GM23338 (cell line): ENCODE data around the gene CTNND2. TPM values are rescaled to one million over a fixed set of nuclear protein-coding genes. Genes with fewer than 3 reads are reported as not detected.

Experiments used
- ATAC-seq: fragments of 200-7000 bp; cut with Tn5 transposase; 3 replicates; pipeline ENCODE4 v1.9.1; 2020
- DNase-seq: peaks from one replicate; pipeline ENCODE4 v3.0.0-alpha.2; 2015; ENCODE audit warnings: low spot score
- H2AFZ ChIP-seq: fragments of 200-600 bp; sonication (generic); 2 replicates; pipeline ENCODE4 v1.8.0; 2016; ENCODE audit warnings: antibody characterized with exemption, mild to moderate bottlenecking, moderate library complexity
- H3F3A ChIP-seq: fragments of 200-600 bp; sonication (generic); replicated peaks from 2 replicates; pipeline ENCODE4 v1.8.0; 2017; ENCODE audit warnings: antibody characterized with exemption, mixed run types, low read depth
- H3K27ac ChIP-seq: fragments of 200-600 bp; sonication (generic); 2 replicates; pipeline ENCODE4 v1.6.1; 2016; ENCODE audit warnings: low read depth
- H3K27me3 ChIP-seq: fragments of 200-600 bp; sonication (generic); 2 replicates; pipeline ENCODE4 v1.8.0; 2016; ENCODE audit warnings: mild to moderate bottlenecking, mixed run types, moderate library complexity; ENCODE audit not compliant: insufficient read depth
- H3K36me3 ChIP-seq: fragments of 200-600 bp; sonication (generic); 2 replicates; pipeline ENCODE4 v1.8.0; 2016; ENCODE audit warnings: mild to moderate bottlenecking; ENCODE audit not compliant: insufficient read depth
- H3K4me1 ChIP-seq: fragments of 200-600 bp; sonication (generic); 2 replicates; pipeline ENCODE4 v1.8.0; 2016; ENCODE audit warnings: mild to moderate bottlenecking, moderate library complexity; ENCODE audit not compliant: insufficient read depth
- H3K4me2 ChIP-seq: fragments of 200-600 bp; sonication (generic); 2 replicates; pipeline ENCODE4 v1.7.1; 2017; ENCODE audit warnings: mixed run types
- H3K4me3 ChIP-seq: fragments of 200-600 bp; sonication (generic); 2 replicates; pipeline ENCODE4 v1.6.1; 2016; ENCODE audit warnings: mixed run types
- H3K79me2 ChIP-seq: fragments of 200-600 bp; sonication (generic); replicated peaks from 2 replicates; pipeline ENCODE4 v1.8.0; 2017; ENCODE audit warnings: mild to moderate bottlenecking; ENCODE audit not compliant: insufficient read depth
- H3K9me2 ChIP-seq: fragments of 200-600 bp; sonication (generic); 2 replicates; pipeline ENCODE4 v1.8.0; 2017; ENCODE audit not compliant: insufficient read depth
- H4K20me1 ChIP-seq: fragments of 200-600 bp; sonication (generic); replicated peaks from 2 replicates; pipeline ENCODE4 v1.8.0; 2017; ENCODE audit warnings: mild to moderate bottlenecking; ENCODE audit not compliant: insufficient read depth
- H3K27ac Mint-ChIP-seq: 2 replicates; pipeline ENCODE4 v1.8.0; 2020; ENCODE audit warnings: inconsistent platforms, mild to moderate bottlenecking, moderate library complexity, mixed read lengths
- H3K27me3 Mint-ChIP-seq: 3 replicates; pipeline ENCODE4 v1.8.0; 2022; ENCODE audit warnings: low read depth, mild to moderate bottlenecking, moderate library complexity, mixed read lengths, inconsistent platforms; ENCODE audit not compliant: insufficient read depth, poor library complexity
- H3K36me3 Mint-ChIP-seq: 3 replicates; pipeline ENCODE4 v1.8.0; 2021; ENCODE audit warnings: low read depth, mild to moderate bottlenecking, inconsistent platforms, moderate library complexity, mixed read lengths
- H3K4me1 Mint-ChIP-seq: 3 replicates; pipeline ENCODE4 v1.8.0; 2020; ENCODE audit warnings: mild to moderate bottlenecking, inconsistent platforms, mixed read lengths
- H3K4me3 Mint-ChIP-seq: 3 replicates; pipeline ENCODE4 v1.8.0; 2021; ENCODE audit warnings: moderate library complexity, mild to moderate bottlenecking, inconsistent platforms, mixed read lengths
- H3K9me3 Mint-ChIP-seq: 3 replicates; pipeline ENCODE4 v1.8.0; 2020; ENCODE audit warnings: moderate library complexity, mild to moderate bottlenecking, inconsistent platforms, mixed read lengths
- CREB1 ChIP-seq: fragments of 250-450 bp; sonication (Bioruptor Pico); IDR thresholded peaks from 2 replicates; pipeline ENCODE4 v1.5.0; 2020; ENCODE audit warnings: low read depth, mild to moderate bottlenecking, moderate library complexity
- EZH2phosphoT487 ChIP-seq: fragments of 200-600 bp; sonication (generic); IDR thresholded peaks from one replicate; pipeline ENCODE4 v1.8.1; 2018; ENCODE audit warnings: antibody characterized with exemption; ENCODE audit not compliant: unreplicated experiment
- ZNF114 ChIP-seq: fragments of 250-450 bp; sonication (Bioruptor Pico); IDR thresholded peaks from 2 replicates; pipeline ENCODE4 v1.5.0; 2020; ENCODE audit warnings: mild to moderate bottlenecking, moderate library complexity
- polyA plus RNA-seq: library from polyadenylated mRNA; unstranded; fragments of >200 nt; fragmentation: Nextera tagmentation; extraction: Ambion mirVana; gene quantifications from 2 replicates; pipeline ENCODE4 v1.2.1, GENCODE V29; 2016
- total RNA-seq: library from RNA; depleted of rRNA; stranded (reverse); fragments of >200 nt; shearing (Covaris generic); gene quantifications from 2 replicates; pipeline ENCODE4 v1.2.3, GENCODE V29; 2014
- TF ChIP-seq, protein P1 (sequence below): fragments of 250-450 bp; sonication (Bioruptor Pico); IDR thresholded peaks from 2 replicates; pipeline ENCODE4 v1.5.0; 2020; ENCODE audit warnings: mild to moderate bottlenecking, moderate library complexity
- TF ChIP-seq, protein P2 (sequence below), 2 experiments: fragments of 200-600 bp in 1 of 2; sonication (generic) in 1 of 2; conservative IDR thresholded peaks; 2 replicates each; pipeline versions ENCODE4 v1.5.1 to v1.6.1; 2016 to 2017; ENCODE audit warnings: antibody characterized with exemption in 2 of 2, low read depth in 2 of 2, mild to moderate bottlenecking in 2 of 2, moderate library complexity in 1 of 2

Gene CTNND2
- total and polyA plus RNA-seq, 2 experiments from 2014 or later, result 5.1 to 7.0 TPM

DNA sequence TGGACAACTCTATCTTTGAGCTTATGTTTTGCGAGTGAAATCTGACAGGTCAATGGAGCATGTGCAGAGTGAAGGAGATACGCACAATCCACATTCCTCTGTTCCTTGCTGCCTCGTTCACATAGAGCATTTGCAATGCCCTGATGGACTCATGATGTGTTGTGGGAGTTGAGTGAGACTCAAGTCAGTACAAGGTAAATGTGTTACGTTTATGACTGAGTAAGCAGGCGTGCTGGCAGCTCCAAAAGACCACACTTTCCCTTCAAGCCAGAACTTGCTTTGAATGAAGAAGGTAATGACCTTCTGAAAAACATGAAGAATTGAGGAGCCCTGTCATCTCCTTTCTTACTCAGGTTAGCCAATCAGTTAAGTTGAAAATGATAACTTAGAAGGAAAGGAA is 477.8 kb downstream of the CTNND2 start:
- Mint-ChIP-seq H3K27me3 (no peaks in the 10 kb centered on the region), H3K36me3 (no peaks in the 10 kb centered on the region), H3K4me1 (no peaks in the 10 kb centered on the region), H3K27ac (no peak overlapping the region), H3K4me3 (no peak overlapping the region), H3K9me3 (no peaks in the 10 kb centered on the region)
- no peaks in the 10 kb centered on the region for H4K20me1 ChIP-seq
- DNase-seq (no peak), ATAC-seq (no peak)
- H3K27ac ChIP-seq, result no peak overlapping the region
- no peaks in the 10 kb centered on the region for H3F3A ChIP-seq
- no peak overlapping the region for H2AFZ ChIP-seq
- H3K4me2 ChIP-seq, result no peak overlapping the region
- TF ChIP-seq, protein P1, sequence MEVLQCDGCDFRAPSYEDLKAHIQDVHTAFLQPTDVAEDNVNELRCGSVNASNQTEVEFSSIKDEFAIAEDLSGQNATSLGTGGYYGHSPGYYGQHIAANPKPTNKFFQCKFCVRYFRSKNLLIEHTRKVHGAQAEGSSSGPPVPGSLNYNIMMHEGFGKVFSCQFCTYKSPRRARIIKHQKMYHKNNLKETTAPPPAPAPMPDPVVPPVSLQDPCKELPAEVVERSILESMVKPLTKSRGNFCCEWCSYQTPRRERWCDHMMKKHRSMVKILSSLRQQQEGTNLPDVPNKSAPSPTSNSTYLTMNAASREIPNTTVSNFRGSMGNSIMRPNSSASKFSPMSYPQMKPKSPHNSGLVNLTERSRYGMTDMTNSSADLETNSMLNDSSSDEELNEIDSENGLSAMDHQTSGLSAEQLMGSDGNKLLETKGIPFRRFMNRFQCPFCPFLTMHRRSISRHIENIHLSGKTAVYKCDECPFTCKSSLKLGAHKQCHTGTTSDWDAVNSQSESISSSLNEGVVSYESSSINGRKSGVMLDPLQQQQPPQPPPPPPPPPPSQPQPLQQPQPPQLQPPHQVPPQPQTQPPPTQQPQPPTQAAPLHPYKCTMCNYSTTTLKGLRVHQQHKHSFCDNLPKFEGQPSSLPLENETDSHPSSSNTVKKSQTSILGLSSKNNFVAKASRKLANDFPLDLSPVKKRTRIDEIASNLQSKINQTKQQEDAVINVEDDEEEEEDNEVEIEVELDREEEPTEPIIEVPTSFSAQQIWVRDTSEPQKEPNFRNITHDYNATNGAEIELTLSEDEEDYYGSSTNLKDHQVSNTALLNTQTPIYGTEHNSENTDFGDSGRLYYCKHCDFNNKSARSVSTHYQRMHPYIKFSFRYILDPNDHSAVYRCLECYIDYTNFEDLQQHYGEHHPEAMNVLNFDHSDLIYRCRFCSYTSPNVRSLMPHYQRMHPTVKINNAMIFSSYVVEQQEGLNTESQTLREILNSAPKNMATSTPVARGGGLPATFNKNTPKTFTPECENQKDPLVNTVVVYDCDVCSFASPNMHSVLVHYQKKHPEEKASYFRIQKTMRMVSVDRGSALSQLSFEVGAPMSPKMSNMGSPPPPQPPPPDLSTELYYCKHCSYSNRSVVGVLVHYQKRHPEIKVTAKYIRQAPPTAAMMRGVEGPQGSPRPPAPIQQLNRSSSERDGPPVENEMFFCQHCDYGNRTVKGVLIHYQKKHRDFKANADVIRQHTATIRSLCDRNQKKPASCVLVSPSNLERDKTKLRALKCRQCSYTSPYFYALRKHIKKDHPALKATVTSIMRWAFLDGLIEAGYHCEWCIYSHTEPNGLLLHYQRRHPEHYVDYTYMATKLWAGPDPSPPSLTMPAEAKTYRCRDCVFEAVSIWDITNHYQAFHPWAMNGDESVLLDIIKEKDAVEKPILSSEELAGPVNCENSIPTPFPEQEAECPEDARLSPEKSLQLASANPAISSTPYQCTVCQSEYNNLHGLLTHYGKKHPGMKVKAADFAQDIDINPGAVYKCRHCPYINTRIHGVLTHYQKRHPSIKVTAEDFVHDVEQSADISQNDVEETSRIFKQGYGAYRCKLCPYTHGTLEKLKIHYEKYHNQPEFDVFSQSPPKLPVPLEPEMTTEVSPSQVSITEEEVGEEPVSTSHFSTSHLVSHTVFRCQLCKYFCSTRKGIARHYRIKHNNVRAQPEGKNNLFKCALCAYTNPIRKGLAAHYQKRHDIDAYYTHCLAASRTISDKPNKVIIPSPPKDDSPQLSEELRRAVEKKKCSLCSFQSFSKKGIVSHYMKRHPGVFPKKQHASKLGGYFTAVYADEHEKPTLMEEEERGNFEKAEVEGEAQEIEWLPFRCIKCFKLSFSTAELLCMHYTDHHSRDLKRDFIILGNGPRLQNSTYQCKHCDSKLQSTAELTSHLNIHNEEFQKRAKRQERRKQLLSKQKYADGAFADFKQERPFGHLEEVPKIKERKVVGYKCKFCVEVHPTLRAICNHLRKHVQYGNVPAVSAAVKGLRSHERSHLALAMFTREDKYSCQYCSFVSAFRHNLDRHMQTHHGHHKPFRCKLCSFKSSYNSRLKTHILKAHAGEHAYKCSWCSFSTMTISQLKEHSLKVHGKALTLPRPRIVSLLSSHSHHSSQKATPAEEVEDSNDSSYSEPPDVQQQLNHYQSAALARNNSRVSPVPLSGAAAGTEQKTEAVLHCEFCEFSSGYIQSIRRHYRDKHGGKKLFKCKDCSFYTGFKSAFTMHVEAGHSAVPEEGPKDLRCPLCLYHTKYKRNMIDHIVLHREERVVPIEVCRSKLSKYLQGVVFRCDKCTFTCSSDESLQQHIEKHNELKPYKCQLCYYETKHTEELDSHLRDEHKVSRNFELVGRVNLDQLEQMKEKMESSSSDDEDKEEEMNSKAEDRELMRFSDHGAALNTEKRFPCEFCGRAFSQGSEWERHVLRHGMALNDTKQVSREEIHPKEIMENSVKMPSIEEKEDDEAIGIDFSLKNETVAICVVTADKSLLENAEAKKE (CRISPR knock-in tag), result no peak
- TF ChIP-seq CREB1 (CRISPR knock-in tag) (no peak), EZH2phosphoT487 (no peak), ZNF114 (CRISPR knock-in tag) (no peak)
- TF ChIP-seq, protein P2, sequence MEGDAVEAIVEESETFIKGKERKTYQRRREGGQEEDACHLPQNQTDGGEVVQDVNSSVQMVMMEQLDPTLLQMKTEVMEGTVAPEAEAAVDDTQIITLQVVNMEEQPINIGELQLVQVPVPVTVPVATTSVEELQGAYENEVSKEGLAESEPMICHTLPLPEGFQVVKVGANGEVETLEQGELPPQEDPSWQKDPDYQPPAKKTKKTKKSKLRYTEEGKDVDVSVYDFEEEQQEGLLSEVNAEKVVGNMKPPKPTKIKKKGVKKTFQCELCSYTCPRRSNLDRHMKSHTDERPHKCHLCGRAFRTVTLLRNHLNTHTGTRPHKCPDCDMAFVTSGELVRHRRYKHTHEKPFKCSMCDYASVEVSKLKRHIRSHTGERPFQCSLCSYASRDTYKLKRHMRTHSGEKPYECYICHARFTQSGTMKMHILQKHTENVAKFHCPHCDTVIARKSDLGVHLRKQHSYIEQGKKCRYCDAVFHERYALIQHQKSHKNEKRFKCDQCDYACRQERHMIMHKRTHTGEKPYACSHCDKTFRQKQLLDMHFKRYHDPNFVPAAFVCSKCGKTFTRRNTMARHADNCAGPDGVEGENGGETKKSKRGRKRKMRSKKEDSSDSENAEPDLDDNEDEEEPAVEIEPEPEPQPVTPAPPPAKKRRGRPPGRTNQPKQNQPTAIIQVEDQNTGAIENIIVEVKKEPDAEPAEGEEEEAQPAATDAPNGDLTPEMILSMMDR (conservative IDR thresholded peaks at IDR 0.05; ENCODE audit: low read depth in 2 of 2), result no peak
- H3K4me1 ChIP-seq, result no peaks in the 10 kb centered on the region
- no peaks in the 10 kb centered on the region for H3K9me2 ChIP-seq
- H3K79me2 ChIP-seq, result no peaks in the 10 kb centered on the region
- H3K36me3 ChIP-seq, result no peaks in the 10 kb centered on the region
- H3K27me3 ChIP-seq, result no peaks in the 10 kb centered on the region
- H3K4me3 ChIP-seq, result no peak overlapping the region
